ENCODE measurements around the gene RSBN1L.

Gene RSBN1L

DNA sequence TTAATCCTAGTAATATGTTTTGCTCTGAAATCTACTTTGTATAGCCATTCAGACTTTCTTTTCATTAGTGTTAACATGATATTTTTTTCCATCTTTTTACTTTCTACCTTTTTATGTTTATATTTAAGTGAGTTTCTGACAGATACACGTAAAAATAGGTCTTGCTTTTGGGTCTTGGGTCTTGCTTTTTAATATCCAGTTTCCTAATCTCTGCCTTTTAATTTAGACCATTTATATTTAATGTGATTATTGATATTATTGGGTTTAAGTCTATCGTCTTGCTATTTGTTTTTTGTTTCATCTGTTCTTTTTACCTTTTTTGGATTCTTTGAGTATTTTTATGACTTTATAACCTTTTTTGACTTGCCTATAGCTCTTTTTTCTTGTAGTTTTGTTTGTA is 110.2 kb downstream of the RSBN1L start:
- no peak for DNase-seq (ENCODE audit: low read depth in 2 of 2)

DNA sequence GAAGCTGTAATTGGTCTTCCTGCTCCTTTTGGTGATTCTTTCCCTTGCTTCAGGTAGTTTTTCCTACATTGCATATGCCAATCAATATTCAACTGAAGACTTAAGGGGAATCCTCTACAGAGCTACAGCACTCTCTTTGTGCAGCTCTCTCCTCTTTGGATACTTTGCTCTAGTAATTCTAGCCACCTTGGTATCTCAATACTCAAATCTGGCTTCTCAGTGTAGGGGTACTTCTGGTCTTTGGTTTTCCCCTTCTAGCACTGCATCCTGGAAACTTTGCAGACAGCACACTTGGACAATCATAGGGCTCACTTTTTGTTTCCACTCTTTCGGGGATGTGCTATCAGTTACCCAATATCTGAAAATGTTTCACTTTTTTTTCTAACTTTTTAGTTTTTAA is 112.3 kb downstream of the RSBN1L start:
- DNase-seq (ENCODE audit: low read depth in 2 of 2) = no peak

DNA sequence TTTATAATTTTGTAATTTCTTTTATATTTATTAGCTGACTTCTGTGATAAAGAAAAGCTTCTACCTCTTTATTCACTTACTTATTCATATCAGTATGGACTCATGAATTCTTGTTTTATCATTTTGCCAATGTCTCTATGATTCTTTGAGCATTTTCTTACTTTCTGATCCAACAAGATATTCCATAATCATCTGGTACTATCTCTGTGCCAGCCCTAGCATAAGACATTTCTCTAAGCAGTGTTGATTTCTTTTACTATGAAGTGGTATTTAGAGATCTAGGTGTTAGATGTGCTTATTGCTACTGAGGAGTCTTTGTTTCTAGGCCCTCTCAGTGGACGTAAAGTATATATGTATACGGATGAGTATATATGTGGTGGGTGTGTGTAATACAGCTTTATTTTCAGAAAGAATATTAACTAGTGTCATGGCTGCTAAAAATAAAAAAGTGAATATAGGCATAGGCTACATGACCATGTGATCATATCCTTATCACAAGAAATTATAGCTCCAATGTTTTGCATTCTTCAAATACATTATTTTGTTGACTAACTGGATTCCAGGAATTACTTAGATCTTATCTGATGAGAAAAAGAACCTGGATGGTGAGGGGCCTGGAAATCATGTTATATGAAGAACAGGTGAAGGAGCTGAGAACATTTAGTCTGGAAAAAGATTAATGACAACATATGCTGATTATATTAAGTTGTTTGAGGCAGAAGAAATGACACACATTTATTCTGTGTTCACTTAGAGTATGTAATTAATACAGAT is 115.4 kb downstream of the RSBN1L start:
- DNase-seq (ENCODE audit: low read depth in 2 of 2) = no peak

DNA sequence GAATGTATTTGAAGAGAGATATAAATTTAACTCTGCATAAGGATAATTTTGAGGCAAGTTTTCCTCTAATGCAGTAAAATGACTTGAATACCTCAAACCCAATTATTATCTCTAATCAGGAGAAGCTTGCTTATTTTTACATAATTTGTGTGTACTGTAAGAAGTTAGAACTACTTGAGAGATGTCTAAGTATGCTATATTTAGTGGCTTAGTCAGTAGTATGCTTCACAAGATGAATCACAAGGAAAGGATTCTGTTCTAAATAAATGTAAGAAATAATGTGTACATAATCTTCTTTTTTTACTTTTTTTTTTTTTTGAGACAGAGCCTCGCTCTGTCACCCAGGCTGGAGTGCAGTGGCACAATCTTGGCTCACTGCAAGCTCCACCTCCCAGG is 116.0 kb downstream of the RSBN1L start:
- no peak for DNase-seq (ENCODE audit: low read depth in 2 of 2)

DNA sequence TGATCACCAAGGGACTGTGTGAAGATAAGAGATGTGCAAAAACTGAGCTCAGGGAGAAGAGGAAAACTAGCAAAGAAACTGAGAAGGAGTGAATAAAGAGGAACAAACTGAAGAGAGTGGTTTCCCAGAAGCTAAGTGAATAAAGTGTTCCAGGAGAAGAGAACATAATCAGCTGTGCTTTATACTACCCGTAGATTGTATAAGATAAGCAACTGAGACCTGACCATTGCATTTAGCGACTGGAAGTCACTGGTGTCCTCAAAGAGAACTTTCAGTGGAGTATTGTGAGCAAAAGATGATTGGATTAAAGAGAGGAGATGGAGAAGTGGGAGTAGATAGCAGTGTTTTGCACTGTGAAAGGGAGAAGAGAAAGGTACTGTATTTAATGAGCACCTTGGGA is 116.9 kb downstream of the RSBN1L start:
- no peak for DNase-seq (ENCODE audit: low read depth in 2 of 2)

DNA sequence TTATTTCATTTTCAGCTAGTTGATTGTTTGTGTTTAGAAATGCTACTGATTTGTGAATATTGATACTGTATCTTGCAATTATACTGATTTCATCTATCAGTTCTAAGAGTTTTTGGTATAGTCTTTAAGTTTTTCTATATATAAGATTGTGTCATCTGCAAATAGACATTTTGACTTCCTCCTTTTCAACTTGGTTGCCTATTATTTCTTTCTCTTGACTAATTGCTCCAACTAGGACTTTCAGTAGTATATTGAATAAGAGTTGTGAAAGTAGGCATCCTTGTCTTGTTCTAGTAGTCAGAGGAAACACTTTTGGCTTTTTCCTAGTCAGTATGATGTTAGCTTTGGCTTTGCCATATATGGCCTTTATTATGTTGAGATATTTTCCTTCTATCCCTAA is 122.8 kb downstream of the RSBN1L start:
- no peak for DNase-seq (ENCODE audit: low read depth in 2 of 2)

DNA sequence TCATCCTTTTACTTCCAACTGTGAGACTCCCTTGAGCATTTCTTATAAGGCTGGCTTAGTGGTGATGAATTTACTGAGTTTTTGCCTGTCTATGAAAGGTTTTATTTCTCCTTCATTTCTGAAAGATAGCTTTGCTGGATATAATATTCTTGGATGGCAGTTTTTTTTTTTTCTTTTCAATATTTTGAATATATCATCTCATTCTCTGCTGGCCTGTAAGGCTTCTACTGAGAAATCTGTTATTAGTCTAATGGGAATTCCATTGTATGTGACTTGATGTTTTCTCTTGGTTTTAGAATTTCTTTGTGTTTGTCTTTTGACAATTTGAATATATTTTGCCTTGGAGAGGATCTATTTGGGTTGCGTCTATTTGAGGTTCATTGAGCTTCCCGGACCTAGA is 124.7 kb downstream of the RSBN1L start:
- DNase-seq (ENCODE audit: low read depth in 2 of 2) = no peak

DNA sequence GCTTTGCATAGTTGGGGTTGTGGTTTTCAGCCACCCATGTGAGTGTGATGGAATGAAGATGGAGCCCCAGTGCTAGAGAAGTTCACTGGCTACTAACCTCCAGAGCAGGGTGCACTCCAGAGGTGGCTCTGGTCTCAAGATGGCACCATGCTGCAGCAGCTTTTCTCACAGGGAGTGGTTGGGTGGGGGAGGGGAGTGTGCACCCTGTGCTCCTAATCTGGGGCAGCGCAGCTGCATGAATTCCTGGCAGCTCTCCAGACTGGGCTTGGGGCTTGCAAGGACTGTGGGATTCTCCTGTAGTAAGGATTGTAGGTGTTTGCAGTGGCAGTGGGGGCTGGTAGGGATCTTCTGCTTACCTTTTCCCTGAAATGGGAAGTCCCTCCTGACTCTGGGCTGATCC is 126.0 kb downstream of the RSBN1L start:
- no peak for DNase-seq (ENCODE audit: low read depth in 2 of 2)

DNA sequence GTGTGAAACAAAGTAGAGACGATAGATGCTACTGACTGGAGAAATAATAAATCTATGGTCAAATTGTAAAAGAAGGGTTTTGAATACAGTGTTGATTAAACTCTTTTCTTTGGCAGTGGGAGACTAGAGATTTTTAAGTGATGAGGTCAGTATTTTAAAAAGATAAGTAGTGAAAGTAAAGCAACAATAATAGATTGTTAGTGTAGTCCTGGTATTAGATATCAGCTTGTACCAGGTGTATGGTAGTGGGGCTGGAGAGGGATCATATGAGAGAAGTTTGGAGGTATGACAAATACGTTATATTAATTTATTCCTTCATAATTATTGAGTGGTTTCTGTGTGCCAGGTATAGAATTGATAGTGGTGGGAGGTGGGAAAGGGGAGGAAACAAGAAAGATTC is 127.5 kb downstream of the RSBN1L start:
- DNase-seq (ENCODE audit: low read depth in 2 of 2) = no peak

DNA sequence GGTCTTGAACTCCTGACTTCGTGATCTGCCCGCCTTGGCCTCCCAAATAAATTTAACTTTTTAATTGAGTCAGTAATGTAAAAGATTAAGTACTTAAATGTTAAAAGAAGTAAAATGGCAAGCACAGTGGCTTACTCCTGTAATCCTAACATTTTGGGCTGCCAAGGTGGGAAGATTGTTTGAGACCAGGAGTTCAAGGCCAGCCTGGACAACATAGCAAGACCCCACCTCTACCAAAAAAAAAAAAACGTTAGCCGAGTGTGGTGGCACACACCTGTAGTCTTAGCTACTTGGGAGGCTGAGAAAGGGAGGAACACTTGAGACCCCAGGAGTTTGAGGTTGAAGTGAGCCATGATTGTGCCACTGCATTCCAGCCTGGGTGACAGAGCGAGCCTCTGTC is 128.4 kb downstream of the RSBN1L start:
- DNase-seq (ENCODE audit: low read depth in 2 of 2) = no peak

DNA sequence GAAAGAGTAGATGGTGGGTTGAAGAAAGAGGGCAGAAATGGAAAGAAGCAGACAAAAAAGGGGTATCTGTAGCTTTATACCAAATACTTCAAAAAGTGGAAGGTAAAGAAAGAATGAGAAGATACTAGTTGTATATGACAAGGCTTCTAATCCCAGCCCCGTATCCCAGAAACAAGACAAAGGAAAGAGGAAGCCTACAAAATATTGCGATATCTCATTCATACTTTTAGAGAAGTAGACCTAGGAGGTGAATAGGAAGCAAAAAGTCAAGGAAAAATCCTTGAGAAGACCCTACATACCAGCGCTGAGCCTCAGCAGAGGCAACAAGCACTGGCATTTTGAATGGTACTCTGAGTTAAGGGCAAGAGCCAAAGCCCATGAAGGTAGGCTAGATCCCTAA is 128.9 kb downstream of the RSBN1L start:
- no peak for DNase-seq (ENCODE audit: low read depth in 2 of 2)

DNA sequence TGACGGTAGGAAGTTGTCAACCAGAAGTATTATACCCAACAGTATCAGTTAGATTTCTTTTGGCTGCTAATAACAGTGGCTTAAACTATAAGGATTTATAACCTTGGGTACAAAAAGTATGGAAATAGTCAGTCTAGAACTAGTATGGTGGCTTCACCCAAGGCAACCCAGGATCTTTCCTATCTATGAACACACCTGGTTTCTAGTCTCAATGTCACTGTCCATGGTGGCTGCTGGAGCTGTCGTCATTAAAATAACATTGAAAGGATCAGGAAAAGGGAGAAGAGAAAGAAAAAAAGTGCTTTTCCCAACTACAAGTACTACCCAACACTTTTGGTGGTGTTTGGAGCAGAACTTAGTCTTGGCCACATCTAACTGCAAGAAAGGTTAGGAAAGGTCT is 130.0 kb downstream of the RSBN1L start:
- DNase-seq (ENCODE audit: low read depth in 2 of 2) = no peak

DNA sequence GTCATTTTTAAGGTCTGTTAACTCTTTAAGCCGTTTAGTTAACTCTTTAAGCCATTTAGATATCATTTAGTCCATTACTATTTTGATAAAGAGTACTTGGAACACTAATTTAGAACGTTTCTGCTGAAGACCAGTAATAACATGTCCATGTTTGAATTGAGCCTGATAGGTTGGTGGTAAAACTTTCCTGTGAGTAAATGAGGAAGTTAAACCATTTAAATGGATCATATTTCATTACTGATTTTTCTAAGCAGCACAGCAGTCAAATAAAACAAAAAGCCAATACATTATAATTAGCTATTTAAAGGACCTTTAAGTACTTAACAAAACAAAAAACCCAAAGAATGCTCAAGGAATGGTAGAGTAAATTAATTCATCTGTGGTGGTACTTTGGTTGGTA is 131.7 kb downstream of the RSBN1L start:
- DNase-seq (ENCODE audit: low read depth in 2 of 2) = no peak

DNA sequence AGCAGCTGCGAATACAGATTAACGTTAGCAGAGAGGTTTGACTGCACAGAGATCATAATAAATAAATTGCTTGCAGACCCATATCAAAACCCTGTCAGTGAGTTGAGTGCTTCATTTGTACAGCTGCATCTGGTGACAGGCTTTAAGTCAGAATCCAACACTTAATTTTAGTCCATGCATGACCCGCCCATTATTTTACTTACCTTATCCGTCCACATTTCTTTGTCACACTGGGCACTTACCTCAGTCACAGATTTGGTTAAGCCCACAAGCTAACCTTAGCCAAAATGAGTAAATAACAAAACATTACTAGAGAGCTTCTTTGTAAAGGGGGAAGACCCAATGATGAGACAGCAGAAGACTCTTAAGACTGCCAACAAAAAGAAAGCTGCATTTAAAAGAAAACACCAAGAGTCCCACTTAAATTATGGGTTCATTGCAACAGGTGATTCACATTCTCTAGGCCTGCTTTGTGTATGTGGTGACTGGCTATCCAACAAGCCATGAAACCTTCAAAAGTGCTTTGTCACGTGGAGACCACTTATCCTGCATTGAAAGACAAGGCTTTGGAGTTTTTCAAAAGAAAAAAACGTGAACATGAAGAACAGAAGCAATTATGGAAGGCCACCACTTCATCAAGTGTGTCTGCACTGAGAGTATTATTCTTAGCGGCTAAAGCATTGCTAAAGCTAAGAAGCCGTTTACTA is 134.5 kb downstream of the RSBN1L start:
- DNase-seq (ENCODE audit: low read depth in 2 of 2) = no peak

DNA sequence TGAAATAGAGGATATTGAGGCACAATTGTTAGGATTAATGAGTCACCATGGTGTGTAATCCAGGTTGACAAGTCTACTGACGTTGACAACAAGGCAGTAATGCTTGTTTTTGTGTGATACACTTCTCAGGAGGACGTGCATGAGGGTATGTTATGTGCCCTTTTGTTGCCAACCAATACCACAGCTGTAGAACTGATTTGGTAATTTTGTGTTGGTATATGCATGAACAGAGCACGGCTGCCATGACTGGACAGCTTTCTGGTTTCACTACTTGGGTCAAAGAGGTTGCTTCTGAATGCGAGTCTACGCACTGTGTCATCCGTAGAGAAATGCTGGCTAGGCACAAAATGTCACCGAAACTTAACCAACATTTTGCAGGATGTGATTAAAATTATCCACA is 135.2 kb downstream of the RSBN1L start:
- no peak for DNase-seq (ENCODE audit: low read depth in 2 of 2)

DNA sequence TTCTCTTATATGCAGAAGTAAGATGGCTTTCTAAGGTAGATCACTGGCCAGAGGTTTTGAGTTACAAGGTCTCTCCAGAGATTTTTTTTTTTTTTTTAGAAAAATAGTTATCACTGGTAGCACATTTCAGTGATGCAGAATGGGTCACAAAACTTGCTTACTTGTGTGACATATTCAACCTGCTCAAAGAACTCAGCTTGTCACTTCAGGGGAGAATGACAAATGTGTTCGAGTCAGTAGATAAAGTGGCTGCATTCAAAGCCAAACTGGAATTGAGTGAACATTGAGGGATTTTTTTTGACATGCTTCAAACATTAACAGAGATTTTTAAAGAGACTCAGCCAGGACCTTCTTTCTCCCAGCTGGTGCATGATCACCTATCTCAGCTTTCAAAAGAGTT is 135.7 kb downstream of the RSBN1L start:
- DNase-seq (ENCODE audit: low read depth in 2 of 2) = no peak

All from stimulated activated CD8-positive, alpha-beta memory T cell treated with anti-CD3 and anti-CD28 coated beads, Interleukin-7, amount 100 ng/mL, for 4 hours (primary cell).